HEK293 (cell line): ENCODE results near the gene LKAAEAR1.

Experiments
- CTCF ChIA-PET: fragments of 350-600 bp; formaldehyde crosslinking; extraction: SDS; loops from one replicate; lab custom pipeline; 2021; ENCODE audit warnings: antibody characterized with exemption; lab: Yijun Ruan, JAX
- POLR2A ChIA-PET: fragments of 300-600 bp; formaldehyde crosslinking; extraction: SDS; loops from one replicate; lab custom pipeline; 2020; ENCODE audit warnings: antibody characterized with exemption, inconsistent platforms; lab: Yijun Ruan, JAX
- H3K27ac ChIP-seq: fragments of 200-500 bp; sonication (Bioruptor generic); 2 replicates; pipeline ENCODE4 v1.5.1; 2014; ENCODE audit warnings: low read depth, low read length, control low read depth, inconsistent platforms; ENCODE audit errors: extremely low read depth
- H3K36me3 ChIP-seq, 2 experiments: fragments of 200-500 bp in 1 of 2; sonication (Bioruptor generic) in 1 of 2; 1 replicate in 1 of 2; 2 replicates in 1 of 2; pipeline ENCODE4 v1.5.1; 2014 to 2017; ENCODE audit warnings: inconsistent platforms in 2 of 2, low read length in 2 of 2; ENCODE audit not compliant: control insufficient read depth in 2 of 2, insufficient read depth in 1 of 2
- H3K4me1 ChIP-seq: fragments of 200-500 bp; sonication (Bioruptor generic); 2 replicates; pipeline ENCODE4 v1.5.1; 2014; ENCODE audit warnings: mild to moderate bottlenecking, low read length, inconsistent platforms; ENCODE audit not compliant: control insufficient read depth, insufficient read depth
- H3K4me3 ChIP-seq: 2 replicates; pipeline ENCODE4 v1.5.1; 2011; ENCODE audit warnings: low read depth, mild to moderate bottlenecking, control low read depth, low read length, moderate library complexity
- H3K9me3 ChIP-seq: fragments of 200-500 bp; sonication (Bioruptor generic); 2 replicates; pipeline ENCODE4 v1.5.1; 2014; ENCODE audit warnings: low read depth, low read length, inconsistent platforms; ENCODE audit not compliant: control insufficient read depth, insufficient read depth
- GLIS1 ChIP-seq: fragments of 450-650 bp; formaldehyde crosslinking; IDR thresholded peaks from 2 replicates; pipeline ENCODE4 v1.5.1; 2016; ENCODE audit warnings: missing biosample characterization, missing genetic modification characterization
- GLIS2 ChIP-seq: fragments of 450-650 bp; formaldehyde crosslinking; IDR thresholded peaks from 2 replicates; pipeline ENCODE4 v1.5.1; 2016; ENCODE audit warnings: missing biosample characterization, missing genetic modification characterization
- OSR2 ChIP-seq: fragments of 450-650 bp; formaldehyde crosslinking; IDR thresholded peaks from 2 replicates; pipeline ENCODE4 v1.5.1; 2016; ENCODE audit warnings: missing biosample characterization, missing genetic modification characterization
- SP3 ChIP-seq: fragments of 450-650 bp; formaldehyde crosslinking; IDR thresholded peaks from 2 replicates; pipeline ENCODE4 v1.5.1; 2016; ENCODE audit warnings: missing biosample characterization, missing genetic modification characterization
- ZBTB10 ChIP-seq: fragments of 450-650 bp; formaldehyde crosslinking; IDR thresholded peaks from 2 replicates; pipeline ENCODE4 v1.5.1; 2016; ENCODE audit warnings: missing biosample characterization, missing genetic modification characterization
- ZBTB20 ChIP-seq: fragments of 450-650 bp; formaldehyde crosslinking; IDR thresholded peaks from 2 replicates; pipeline ENCODE4 v1.5.1; 2016; ENCODE audit warnings: missing biosample characterization, missing genetic modification characterization
- ZBTB48 ChIP-seq: fragments of 450-650 bp; formaldehyde crosslinking; IDR thresholded peaks from 2 replicates; pipeline ENCODE4 v1.5.1; 2016; ENCODE audit warnings: missing biosample characterization, missing genetic modification characterization
- ZBTB8A ChIP-seq: fragments of 450-650 bp; formaldehyde crosslinking; IDR thresholded peaks from 2 replicates; pipeline ENCODE4 v1.5.1; 2016; ENCODE audit warnings: missing biosample characterization, missing genetic modification characterization
- ZNF10 ChIP-seq: fragments of 450-650 bp; formaldehyde crosslinking; IDR thresholded peaks from 2 replicates; pipeline ENCODE4 v1.5.1; 2017; ENCODE audit warnings: missing biosample characterization, missing genetic modification characterization
- ZNF211 ChIP-seq: fragments of 450-650 bp; formaldehyde crosslinking; IDR thresholded peaks from 2 replicates; pipeline ENCODE4 v1.5.1; 2016; ENCODE audit warnings: low read depth, missing biosample characterization, missing genetic modification characterization
- ZNF266 ChIP-seq: fragments of 450-650 bp; formaldehyde crosslinking; IDR thresholded peaks from 2 replicates; pipeline ENCODE4 v1.5.1; 2016; ENCODE audit warnings: missing biosample characterization, missing genetic modification characterization, low read depth
- ZNF555 ChIP-seq: fragments of 450-650 bp; formaldehyde crosslinking; conservative IDR thresholded peaks from 2 replicates; pipeline ENCODE4 v1.5.1; 2017; ENCODE audit warnings: missing biosample characterization, mild to moderate bottlenecking, missing genetic modification characterization, inconsistent platforms
- ZNF621 ChIP-seq: fragments of 450-650 bp; formaldehyde crosslinking; IDR thresholded peaks from 2 replicates; pipeline ENCODE4 v1.5.1; 2017; ENCODE audit warnings: missing biosample characterization, missing genetic modification characterization
- ZNF626 ChIP-seq: fragments of 450-650 bp; sonication (Bioruptor Pico); formaldehyde crosslinking; IDR thresholded peaks from 2 replicates; pipeline ENCODE4 v1.5.1; 2018; ENCODE audit warnings: missing biosample characterization, missing genetic modification characterization, inconsistent platforms
- TF ChIP-seq, protein P1 (sequence below): fragments of 450-650 bp; formaldehyde crosslinking; IDR thresholded peaks from 2 replicates; pipeline ENCODE4 v1.5.1; 2016; ENCODE audit warnings: missing biosample characterization, missing genetic modification characterization
- TF ChIP-seq, protein P2 (sequence below): fragments of 450-650 bp; formaldehyde crosslinking; IDR thresholded peaks from 2 replicates; pipeline ENCODE4 v1.5.1; 2017; ENCODE audit warnings: missing biosample characterization, missing genetic modification characterization
- TF ChIP-seq, protein P3 (sequence below): fragments of 450-650 bp; formaldehyde crosslinking; IDR thresholded peaks from 2 replicates; pipeline ENCODE4 v1.5.1; 2016; ENCODE audit warnings: missing biosample characterization, missing genetic modification characterization

The LKAAEAR1 gene

GRCh38 chr20:64053841-64054661 lies 30.1 kb downstream of the LKAAEAR1 start (continued):
- no peak for TF ChIP-seq ZNF626 (tag by site-specific recombination)
- TF ChIP-seq GLIS1 (tag by site-specific recombination), result peak; percentile 83
- TF ChIP-seq, protein P1, sequence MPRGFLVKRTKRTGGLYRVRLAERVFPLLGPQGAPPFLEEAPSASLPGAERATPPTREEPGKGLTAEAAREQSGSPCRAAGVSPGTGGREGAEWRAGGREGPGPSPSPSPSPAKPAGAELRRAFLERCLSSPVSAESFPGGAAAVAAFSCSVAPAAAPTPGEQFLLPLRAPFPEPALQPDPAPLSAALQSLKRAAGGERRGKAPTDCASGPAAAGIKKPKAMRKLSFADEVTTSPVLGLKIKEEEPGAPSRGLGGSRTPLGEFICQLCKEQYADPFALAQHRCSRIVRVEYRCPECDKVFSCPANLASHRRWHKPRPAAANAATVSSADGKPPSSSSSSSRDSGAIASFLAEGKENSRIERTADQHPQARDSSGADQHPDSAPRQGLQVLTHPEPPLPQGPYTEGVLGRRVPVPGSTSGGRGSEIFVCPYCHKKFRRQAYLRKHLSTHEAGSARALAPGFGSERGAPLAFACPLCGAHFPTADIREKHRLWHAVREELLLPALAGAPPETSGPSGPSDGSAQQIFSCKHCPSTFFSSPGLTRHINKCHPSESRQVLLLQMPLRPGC (tag by site-specific recombination), result no peak
- no peak for TF ChIP-seq ZNF211 (tag by site-specific recombination)
- peak; percentile 22; the same call in 1 of the 2 replicates for TF ChIP-seq ZBTB20 (tag by site-specific recombination)
- no peak for TF ChIP-seq ZNF266 (tag by site-specific recombination)
- TF ChIP-seq, protein P2, sequence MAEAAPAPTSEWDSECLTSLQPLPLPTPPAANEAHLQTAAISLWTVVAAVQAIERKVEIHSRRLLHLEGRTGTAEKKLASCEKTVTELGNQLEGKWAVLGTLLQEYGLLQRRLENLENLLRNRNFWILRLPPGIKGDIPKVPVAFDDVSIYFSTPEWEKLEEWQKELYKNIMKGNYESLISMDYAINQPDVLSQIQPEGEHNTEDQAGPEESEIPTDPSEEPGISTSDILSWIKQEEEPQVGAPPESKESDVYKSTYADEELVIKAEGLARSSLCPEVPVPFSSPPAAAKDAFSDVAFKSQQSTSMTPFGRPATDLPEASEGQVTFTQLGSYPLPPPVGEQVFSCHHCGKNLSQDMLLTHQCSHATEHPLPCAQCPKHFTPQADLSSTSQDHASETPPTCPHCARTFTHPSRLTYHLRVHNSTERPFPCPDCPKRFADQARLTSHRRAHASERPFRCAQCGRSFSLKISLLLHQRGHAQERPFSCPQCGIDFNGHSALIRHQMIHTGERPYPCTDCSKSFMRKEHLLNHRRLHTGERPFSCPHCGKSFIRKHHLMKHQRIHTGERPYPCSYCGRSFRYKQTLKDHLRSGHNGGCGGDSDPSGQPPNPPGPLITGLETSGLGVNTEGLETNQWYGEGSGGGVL (tag by site-specific recombination), result peak; percentile 21; the same call in 1 of the 2 replicates
- TF ChIP-seq GLIS2 (tag by site-specific recombination), result peak; percentile 57; the same call in 1 of the 2 replicates
- TF ChIP-seq ZBTB8A (tag by site-specific recombination), result peak; percentile 44; the same call in 1 of the 2 replicates
- no peak for TF ChIP-seq SP3 (tag by site-specific recombination)
- TF ChIP-seq ZNF621 (tag by site-specific recombination), result no peak
- no peak for TF ChIP-seq ZNF10
- TF ChIP-seq, protein P3, sequence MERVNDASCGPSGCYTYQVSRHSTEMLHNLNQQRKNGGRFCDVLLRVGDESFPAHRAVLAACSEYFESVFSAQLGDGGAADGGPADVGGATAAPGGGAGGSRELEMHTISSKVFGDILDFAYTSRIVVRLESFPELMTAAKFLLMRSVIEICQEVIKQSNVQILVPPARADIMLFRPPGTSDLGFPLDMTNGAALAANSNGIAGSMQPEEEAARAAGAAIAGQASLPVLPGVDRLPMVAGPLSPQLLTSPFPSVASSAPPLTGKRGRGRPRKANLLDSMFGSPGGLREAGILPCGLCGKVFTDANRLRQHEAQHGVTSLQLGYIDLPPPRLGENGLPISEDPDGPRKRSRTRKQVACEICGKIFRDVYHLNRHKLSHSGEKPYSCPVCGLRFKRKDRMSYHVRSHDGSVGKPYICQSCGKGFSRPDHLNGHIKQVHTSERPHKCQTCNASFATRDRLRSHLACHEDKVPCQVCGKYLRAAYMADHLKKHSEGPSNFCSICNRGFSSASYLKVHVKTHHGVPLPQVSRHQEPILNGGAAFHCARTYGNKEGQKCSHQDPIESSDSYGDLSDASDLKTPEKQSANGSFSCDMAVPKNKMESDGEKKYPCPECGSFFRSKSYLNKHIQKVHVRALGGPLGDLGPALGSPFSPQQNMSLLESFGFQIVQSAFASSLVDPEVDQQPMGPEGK, result peak; percentile 18; the same call in 1 of the 2 replicates
- TF ChIP-seq ZBTB48 (tag by site-specific recombination), result peak; percentile 54; the same call in 1 of the 2 replicates

DNA sequence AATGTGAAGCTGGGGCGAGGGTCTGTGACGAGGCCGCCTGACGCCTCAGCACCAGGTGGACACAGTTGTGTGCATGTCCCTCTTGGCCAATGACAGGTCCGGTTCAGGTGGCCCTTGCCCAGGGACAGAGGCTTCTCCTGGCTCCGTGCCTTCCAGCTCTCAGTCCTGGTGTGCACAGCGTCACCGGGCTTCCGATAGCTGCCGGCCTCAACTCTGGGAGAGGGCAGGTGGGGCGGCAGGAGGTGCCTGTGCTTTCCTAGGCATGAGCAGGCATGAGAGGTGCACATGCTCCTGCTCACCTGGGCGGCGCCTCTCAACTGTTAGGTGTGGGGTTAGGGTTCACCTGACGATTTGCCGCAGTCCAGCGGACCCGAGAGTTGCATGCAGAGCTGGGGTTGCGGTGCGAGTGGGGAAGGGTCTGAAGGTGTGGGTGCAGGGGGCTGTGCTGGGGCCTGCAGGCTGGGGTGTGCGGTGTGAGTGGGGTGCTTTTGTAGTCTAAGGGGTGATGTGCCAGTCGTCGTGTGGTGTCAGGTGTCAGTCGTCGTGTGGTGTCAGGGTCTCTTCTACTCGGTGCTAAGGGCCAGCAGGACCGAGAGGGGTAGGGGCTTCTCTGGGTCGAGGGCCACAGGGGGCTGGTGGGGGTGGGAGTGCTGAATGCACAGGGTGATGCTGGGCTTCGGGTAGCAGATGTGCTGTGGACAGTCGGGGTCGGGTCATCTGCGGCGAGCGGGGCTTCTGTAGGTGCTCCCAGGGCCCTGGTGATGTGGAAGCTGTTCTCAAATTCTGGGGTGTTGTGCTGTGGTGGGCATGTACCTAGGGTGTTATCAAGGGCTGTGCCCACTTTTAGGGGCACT lies 31.0 kb downstream of the LKAAEAR1 start:
- ChIA-PET POLR2A (interaction anchor here (1.1 to 2.2 kb wide), 3 partner anchors 9 to 97 kb away, joined by 3 to 16 read pairs (median 3); partner anchors contain the start of genes PRPF6, TCEA2 and UCKL1), CTCF (interaction anchor here (0.6 to 3.0 kb wide), 8 partner anchors 9 to 334 kb away, joined by 3 to 19 read pairs (median 4); partner anchors contain the start of gene PRPF6)
- Histone ChIP-seq H3K36me3 (no peaks in the 10 kb centered on the region), H3K27ac (no peak overlapping the region), H3K4me1 (peaks cover 6% of the 10 kb centered on the region), H3K9me3 (no peaks in the 10 kb centered on the region), H3K4me3 (no peak overlapping the region)
- TF ChIP-seq OSR2 (peak; percentile 39; the same call in 1 of the 2 replicates), ZNF555 (no peak), ZBTB10 (peak; percentile 13; the same call in 1 of the 2 replicates)
